OCI-LY3 (cell line): ENCODE data around the gene FUT7.

Experiments used
- CTCF ChIP-seq: fragments of 200-600, 300-600 bp; sonication (generic); IDR thresholded peaks from 2 replicates; pipeline ENCODE4 v1.5.1; 2014; ENCODE audit warnings: antibody characterized with exemption, low read length, low read depth
- EZH2phosphoT487 ChIP-seq: fragments of 200-600 bp; shearing (Covaris generic); IDR thresholded peaks from 2 replicates; pipeline ENCODE4 v1.6.1; 2018; ENCODE audit warnings: antibody characterized with exemption, mixed run types, low read depth

- TF ChIP-seq CTCF = peak; percentile 71
- no peak for TF ChIP-seq EZH2phosphoT487
Measured at GRCh38 chr9:137064027-137064879, 32.4 kb upstream of the FUT7 start.
